ENCODE measurements around the gene PSMA3. TPM values are rescaled to one million over a fixed set of nuclear protein-coding genes. Genes with fewer than 3 reads are reported as not detected.

PSMA3 gene
- total RNA-seq, 4 donors from 2014 or later = 91.8 to 126 (median 107) TPM

- ATAC-seq (ENCODE audit: low FRiP score) = no peak
- no peak for DNase-seq (ENCODE audit: low spot score)
- no peak for TF ChIP-seq CTCF (IDR thresholded peaks at IDR 0.05)
Measured at GRCh38 chr14:58315606-58316005, 71.0 kb downstream of the PSMA3 start.

Small RNA genes within 50 kb of the gene (small RNA-seq; reads per million reads assigned to genes)
- not detected for gene RNU6-341P

Other genes with a start within 250 kb of the PSMA3 start
- 1 to 10 TPM; 2.3 to 4.6 (median 4.0) TPM for gene ARMH4, start 92.6 kb upstream of the PSMA3 start, total RNA-seq
- gene ACTR10, start 44.7 kb upstream of the PSMA3 start, total RNA-seq = 10 to 100 TPM; 37.7 to 71.4 (median 53.7) TPM
- gene ARID4A, start 53.7 kb downstream of the PSMA3 start, total RNA-seq = 10 to 100 TPM; 12.6 to 33.7 (median 18.5) TPM
- not detected for gene TOMM20L, start 151.1 kb downstream of the PSMA3 start, total RNA-seq
- 10 to 100 TPM; 42.6 to 53.2 (median 44.0) TPM for gene TIMM9, start 182.7 kb downstream of the PSMA3 start, total RNA-seq
- gene KIAA0586, start 182.9 kb downstream of the PSMA3 start, total RNA-seq = 10 to 100 TPM; 12.0 to 26.3 (median 12.2) TPM

All from omental fat pad (tissue), 4 donors.